GM18858 (cell line): ENCODE data around the gene ZFP92.

Source experiments
- ATAC-seq: cut with Tn5 transposase; IDR thresholded peaks from one replicate; pipeline ENCODE4 v1.9.1; 2021; ENCODE audit not compliant: unreplicated experiment

Gene ZFP92

GRCh38 chrX:153407736-153408135 lies 3.5 kb upstream of the ZFP92 start:
- ATAC-seq, result no peak

GRCh38 chrX:153408221-153408721 lies 3.0 kb upstream of the ZFP92 start:
- no peak for ATAC-seq

DNA sequence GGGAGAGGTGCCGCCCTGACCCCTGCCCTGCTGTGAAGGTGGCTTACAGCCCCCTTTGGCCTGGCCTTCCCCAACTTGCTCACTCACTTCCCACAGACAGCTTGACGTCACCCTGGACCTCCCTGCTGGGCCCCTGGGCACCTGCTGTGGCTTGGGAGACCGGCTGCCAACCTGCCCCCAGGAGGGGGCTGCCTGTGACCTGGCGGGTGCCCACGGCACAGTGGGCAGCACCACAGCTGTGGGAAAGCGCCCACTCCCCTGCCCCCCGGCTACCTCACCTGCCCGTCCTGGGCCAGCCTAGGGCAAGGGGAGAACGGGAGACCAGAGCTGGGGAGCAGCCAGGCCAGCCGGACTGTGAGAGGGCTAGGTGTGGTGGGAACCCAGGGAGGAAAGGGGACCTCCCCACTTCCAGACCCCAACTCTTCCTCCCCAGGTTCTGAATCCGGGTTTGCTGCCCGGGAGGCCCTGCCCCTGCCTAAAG lies 2.4 kb upstream of the ZFP92 start:
- ATAC-seq, result no peak

DNA sequence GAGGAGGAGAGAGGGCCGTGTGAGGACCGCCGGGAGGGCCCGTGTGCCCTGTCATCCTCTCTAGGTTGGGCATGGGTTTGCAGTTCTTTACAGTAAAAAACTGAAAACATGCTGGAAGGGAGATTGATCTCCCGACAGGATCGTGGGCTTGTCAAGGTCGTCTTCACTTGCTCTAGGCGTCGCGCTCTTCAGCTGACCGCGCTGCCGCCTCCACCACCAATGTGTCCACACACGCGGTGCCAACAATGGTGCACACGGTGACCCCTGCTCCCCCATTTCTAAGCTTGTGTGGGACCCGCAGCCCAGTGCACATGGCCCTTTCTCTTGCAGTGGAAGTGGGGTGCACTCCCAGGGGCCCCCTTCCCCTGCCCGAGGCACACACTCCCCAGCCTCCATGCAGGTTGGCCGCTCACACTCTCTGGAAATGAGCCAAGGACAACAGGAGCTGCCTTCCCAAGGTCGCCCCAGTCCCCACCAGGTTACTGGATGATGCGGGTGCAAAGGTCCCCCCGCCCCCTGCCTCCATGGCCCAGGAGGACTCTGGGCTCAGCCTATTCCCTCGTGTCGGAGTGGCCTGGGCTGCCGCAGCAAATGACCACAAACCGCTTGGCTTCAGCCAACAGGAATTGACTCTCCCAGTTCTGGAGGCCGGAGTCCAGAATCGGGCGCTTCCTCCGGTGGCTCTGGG lies 1.7 kb upstream of the ZFP92 start:
- no peak for ATAC-seq

DNA sequence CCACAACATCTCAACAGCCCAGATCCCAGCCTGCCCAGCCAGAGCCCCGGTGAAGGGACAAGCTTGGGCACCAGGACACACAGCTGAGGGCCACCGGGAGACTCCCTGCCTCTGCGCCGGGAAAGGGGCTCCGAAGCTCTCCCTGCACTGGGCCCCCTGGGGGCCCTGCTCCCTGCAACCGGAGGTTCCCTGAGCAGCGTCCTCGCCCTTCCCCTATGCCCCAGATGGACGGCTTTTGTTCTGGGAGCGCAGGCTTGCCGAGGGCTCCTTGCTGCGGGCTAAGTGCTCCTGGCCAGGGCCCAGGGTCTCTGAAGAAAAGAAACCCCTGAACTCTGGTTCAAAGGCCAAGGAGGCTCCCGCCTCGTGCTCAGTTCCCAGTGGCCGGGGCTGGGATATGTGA lies 899 bp upstream of the ZFP92 start:
- ATAC-seq, result no peak

DNA sequence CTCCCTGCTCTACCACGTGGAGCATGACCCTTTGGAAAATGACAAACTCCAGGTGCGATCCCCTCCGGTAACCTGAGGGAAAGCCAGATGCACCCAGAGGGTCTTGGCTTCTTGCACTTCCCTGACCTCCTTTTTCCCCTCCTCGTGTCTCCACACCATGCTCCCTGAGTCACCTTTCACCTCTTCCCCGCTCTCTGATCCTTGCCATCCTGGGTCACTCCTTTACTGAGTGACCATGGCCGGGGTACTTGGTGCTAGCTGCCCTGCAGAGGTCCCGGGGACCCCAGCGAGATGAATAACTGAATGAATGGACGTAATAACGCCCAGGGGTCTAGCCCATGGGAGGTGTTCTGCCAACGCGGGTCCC lies 401 bp upstream of the ZFP92 start:
- no peak for ATAC-seq

- ATAC-seq, result no peak
Observed at GRCh38 chrX:153411988-153412574, 809 bp downstream of the ZFP92 start.

- ATAC-seq, result no peak
Observed at GRCh38 chrX:153412746-153413720, 1.8 kb downstream of the ZFP92 start.

- no peak for ATAC-seq
Observed at GRCh38 chrX:153413731-153414130, 2.5 kb downstream of the ZFP92 start.

- ATAC-seq, result no peak
Observed at GRCh38 chrX:153414856-153415510, 3.7 kb downstream of the ZFP92 start.

DNA sequence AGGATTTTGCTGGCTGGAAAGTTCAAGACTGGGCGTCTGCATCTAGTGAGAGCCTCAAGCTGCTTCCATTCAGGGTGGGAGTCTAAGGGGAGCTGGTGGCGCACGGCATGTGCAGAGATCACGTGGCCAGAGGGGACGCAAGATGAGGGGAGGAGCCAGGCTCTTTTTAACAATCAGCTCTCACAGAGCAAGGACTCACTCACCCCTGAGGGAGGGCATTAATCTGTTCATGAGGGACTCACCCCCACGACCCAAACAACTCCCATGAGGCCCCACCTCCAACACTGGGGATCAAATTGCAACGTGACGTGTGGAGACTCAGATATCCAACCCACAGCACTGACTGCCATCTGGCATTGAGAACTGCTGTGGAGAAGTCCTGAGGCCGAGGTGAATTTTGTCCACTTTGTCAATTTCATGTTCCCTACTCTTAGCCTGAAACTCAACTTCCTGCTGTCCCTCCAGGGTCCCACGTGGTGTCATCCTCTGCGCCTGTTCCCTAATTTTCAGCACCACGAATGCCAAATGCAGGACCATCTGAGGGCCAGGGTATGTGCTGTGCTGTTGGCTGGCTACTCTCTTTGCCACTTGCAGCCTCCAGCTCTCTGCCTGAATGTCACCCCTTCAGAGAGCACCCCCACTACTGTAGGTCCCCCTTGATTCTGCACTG lies 5.6 kb downstream of the ZFP92 start:
- ATAC-seq, result no peak

GRCh38 chrX:153417637-153418036 lies 6.4 kb downstream of the ZFP92 start:
- ATAC-seq, result no peak

- ATAC-seq, result no peak
Observed at GRCh38 chrX:153420851-153421599, 9.8 kb downstream of the ZFP92 start.

DNA sequence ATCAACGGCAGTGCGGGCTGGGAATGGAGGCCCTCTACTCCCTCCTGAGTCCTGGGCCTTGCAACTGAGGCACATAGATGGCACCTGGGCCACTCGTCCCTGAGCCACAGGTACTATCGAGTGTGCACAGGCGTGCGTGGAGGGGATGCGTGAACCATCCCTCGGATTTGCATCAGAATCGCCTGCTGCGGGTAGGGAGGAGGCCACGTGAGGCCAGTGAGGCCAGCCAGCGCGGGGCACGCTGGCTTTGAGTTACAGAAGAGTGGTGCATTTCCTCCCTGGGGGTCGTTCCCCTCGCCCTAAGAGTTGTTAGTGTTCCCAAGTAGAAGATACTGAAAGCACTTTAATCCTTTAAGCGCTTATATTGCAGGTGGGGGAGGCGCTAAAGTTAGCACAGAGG lies 10.6 kb downstream of the ZFP92 start:
- ATAC-seq, result no peak

DNA sequence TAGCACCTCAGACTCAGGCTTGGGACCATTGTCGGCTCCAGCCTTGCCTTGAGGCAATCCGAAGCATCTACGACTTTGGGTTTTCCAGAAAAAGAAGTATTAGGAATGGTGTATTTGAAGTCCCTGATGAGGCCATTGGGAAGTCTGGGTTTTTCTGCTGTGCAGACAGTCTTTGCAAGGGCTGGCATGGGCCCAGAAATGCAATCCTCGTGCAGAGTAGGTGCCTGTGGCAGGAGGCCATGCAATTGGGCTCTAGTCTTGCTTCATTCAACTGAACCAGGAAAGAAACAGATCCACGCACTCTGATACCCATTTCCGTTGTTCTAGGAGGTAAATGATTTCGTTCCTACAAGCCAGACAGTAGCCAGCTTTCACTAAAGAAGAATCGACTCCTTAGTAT lies 12.4 kb downstream of the ZFP92 start:
- ATAC-seq, result no peak

DNA sequence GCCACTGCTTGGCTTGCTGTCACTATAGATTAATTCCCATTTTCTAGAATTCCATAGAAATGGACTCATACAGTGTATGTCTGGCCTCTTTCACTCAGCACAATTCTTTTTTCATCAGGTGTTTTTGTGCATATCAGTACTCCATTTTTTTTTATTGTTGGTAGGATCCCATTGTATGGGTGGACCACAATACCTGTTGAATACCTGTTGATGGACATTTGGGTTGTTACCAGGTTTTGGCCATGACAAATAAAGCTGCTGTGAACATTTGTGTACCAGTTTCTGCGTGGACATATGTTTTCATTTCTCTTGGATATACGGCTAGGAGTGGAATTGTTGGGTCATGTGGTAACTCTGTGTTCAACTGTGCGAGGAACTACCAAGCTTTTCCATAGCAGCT lies 14.9 kb downstream of the ZFP92 start:
- ATAC-seq, result no peak

GRCh38 chrX:153430796-153431195 lies 19.5 kb downstream of the ZFP92 start:
- ATAC-seq, result no peak

DNA sequence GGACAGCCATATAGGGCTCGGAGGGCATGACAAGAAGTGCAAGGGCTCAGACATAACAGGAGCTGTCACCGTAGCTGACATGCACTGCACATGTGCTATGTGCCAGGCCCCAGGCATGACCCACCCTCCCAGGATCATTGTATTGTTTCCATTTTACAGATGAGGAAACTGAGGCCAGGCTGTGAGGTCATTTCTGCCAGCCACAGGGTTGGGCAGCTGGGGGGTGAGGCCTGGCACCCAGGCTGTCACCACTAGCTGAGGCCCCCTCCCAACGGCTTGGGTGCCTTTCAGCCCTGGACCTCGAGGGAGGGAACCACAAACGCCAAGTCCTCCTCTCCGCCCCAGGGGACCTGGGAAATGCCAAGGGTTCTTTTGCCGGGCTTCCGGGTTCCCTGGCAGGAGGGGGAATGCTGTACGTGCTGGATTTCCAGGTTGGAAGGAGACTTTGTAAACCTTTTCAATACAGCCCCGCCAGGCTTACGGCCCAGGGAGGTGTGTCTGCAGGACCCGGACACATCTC lies 21.9 kb downstream of the ZFP92 start:
- no peak for ATAC-seq

- ATAC-seq, result no peak
Observed at GRCh38 chrX:153433781-153434285, 22.6 kb downstream of the ZFP92 start.
